Tibial nerve (tissue), 4 donors: ENCODE data around the gene FAM20A.

ENCODE experiments used
- CTCF ChIP-seq, 5 experiments: fragments of 200-600 bp in 3 of 5; fragments of 450-650 bp in 2 of 5; sonication (generic) in 3 of 5; IDR thresholded peaks; one replicate each; pipeline ENCODE4 v1.5.1; 2016 to 2019; ENCODE audit warnings: antibody characterized with exemption in 5 of 5, mild to moderate bottlenecking in 3 of 5, moderate library complexity in 2 of 5
- EP300 ChIP-seq, 2 donors: sonication (generic); formaldehyde crosslinking; IDR thresholded peaks; one replicate each; pipeline ENCODE4 v1.6.1; 2017; ENCODE audit warnings: antibody characterized with exemption in 2 of 2, mild to moderate bottlenecking in 1 of 2
- POLR2A ChIP-seq, 2 donors: fragments of 450-650 bp; IDR thresholded peaks; one replicate each; pipeline ENCODE4 v1.6.1; 2017; ENCODE audit warnings: antibody characterized with exemption in 2 of 2, mild to moderate bottlenecking in 2 of 2, moderate library complexity in 2 of 2

DNA sequence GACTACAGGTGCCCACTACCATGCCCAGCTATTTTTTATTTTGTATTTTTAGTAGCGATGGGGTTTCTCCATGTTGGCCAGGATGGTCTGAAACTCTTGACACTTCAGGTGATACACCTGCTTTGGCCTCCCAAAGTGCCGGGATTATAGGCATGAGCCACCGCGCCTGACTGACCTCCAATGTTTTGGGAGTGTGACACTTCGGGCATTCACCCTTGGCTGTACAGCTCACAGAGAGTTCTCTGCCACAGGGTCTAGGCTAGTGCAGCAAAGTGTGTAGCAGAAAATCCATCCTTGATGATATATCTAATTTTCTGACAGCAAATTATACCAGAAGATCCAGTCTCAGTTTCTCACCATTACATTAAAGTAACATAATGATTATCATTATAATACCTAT, 14.1 kb downstream of the FAM20A start:
- TF ChIP-seq CTCF (IDR thresholded peaks at IDR 0.05) (no peak), POLR2A (IDR thresholded peaks at IDR 0.05) (no peak), EP300 (IDR thresholded peaks at IDR 0.05) (no peak)
